Retinal pigment epithelial cell (primary cell): ENCODE results near the gene SUPT5H.

Source experiments
- DNase-seq: peaks from one replicate; pipeline ENCODE4 v3.0.0-alpha.2; 2010; ENCODE audit warnings: low read depth
- H3K4me3 ChIP-seq: 2 replicates; pipeline ENCODE4 v1.5.1; 2011; ENCODE audit warnings: mild to moderate bottlenecking, low read length, control low read depth, moderate library complexity
- TF ChIP-seq, protein P1 (sequence below): conservative IDR thresholded peaks from 2 replicates; pipeline ENCODE4 v1.5.1; 2011; ENCODE audit warnings: low read depth, low read length, control low read depth, inconsistent platforms

SUPT5H gene

DNA sequence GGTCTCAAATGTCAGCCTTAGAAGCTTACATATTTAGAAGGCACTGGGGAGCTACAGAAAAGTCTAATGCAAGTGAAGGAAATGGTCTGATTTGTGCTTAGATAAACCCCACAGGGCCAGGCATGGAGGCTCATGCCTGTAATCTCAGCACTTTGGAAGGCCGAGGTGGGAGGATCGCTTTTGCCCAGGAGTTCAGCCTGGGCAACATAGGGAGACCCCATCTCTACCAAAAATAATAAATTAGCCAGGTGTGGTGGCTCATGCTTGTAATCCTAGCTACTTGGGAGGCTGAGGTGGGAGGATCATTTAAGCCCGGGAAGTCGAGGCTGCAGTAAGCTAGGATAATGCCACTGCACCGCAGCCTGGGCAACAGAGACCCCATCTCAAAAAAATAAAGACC is 50.7 kb downstream of the SUPT5H start:
- no peak overlapping the region for H3K4me3 ChIP-seq
- DNase-seq: no peak
- TF ChIP-seq, protein P1, sequence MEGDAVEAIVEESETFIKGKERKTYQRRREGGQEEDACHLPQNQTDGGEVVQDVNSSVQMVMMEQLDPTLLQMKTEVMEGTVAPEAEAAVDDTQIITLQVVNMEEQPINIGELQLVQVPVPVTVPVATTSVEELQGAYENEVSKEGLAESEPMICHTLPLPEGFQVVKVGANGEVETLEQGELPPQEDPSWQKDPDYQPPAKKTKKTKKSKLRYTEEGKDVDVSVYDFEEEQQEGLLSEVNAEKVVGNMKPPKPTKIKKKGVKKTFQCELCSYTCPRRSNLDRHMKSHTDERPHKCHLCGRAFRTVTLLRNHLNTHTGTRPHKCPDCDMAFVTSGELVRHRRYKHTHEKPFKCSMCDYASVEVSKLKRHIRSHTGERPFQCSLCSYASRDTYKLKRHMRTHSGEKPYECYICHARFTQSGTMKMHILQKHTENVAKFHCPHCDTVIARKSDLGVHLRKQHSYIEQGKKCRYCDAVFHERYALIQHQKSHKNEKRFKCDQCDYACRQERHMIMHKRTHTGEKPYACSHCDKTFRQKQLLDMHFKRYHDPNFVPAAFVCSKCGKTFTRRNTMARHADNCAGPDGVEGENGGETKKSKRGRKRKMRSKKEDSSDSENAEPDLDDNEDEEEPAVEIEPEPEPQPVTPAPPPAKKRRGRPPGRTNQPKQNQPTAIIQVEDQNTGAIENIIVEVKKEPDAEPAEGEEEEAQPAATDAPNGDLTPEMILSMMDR: no peak

GRCh38 chr19:39497701-39497995 is 52.3 kb downstream of the SUPT5H start:
- DNase-seq: no peak
- H3K4me3 ChIP-seq: no peak overlapping the region
- TF ChIP-seq, protein P1: no peak

DNA sequence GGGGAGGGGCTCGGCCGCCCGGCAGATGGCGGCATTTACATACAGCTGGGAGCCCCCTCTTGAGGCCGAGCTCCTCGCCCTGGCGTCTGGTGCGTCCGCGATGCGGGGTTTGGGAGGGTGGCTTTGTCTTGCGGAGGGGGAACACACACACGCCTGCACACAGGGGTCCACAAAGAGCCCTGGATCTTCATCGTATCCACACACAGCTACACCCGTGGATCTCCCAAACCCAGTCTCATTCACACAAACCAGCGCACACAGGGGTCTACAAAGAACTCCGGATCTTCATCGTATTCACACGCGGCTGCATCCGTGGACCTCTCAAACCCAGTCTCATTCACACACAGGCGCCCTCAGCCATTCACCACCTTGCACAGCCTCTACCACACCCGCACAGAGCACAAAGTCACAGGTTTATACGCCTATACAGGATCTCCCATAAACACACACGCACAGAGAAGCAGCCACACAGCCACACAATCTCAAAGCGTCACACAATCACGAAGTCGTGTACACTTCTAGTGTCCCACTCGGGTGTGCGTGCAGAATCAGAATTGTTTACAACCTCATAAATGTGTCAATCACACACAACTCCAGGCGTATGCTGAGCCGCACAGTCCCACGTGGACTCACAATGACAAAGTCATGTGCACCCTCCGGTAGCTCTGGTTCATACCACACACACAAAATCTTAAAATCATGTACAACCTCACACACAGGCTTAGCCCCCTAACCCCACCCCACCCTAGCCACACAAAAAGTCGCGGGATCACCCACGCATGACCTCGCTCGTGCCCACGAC is 52.8 kb downstream of the SUPT5H start:
- TF ChIP-seq, protein P1: peak; percentile 45
- DNase-seq: no peak
- H3K4me3 ChIP-seq: peak overlapping the region; percentile 20

DNA sequence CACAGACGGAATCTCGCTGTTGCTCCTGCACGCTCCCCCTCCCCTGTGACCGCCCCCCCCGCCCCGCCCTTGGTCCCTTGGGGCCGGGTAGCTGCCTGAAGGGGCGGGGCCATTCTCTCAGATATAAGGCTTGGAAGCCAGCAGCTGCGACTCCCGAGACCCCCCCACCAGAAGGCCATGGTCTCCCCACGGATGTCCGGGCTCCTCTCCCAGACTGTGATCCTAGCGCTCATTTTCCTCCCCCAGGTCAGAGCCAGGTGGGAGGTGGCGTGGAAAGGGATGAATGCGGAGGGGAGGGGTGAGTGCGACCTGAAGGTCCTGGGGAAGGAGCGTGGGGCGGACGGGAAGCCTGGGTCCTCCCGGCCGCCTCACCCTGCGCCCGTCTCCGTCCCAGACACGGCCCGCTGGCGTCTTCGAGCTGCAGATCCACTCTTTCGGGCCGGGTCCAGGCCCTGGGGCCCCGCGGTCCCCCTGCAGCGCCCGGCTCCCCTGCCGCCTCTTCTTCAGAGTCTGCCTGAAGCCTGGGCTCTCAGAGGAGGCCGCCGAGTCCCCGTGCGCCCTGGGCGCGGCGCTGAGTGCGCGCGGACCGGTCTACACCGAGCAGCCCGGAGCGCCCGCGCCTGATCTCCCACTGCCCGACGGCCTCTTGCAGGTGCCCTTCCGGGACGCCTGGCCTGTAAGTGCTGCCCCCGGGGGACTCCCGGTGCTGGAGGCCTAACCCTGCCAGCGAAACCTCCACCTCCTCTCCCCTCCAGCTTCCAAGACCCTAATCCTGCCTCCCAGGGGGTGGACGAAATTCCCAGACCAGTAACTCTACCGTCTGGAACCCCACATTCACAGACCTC is 53.6 kb downstream of the SUPT5H start, which contains the start of gene DLL3:
DLL3 (plus strand) TSS at position 150 of the 845 bp plus-strand sequence; CDS start at position 178, 28 bp downstream.
- peak within 1 kb of the TSS; percentile 20 for H3K4me3 ChIP-seq
- TF ChIP-seq, protein P1: no peak
- DNase-seq: no peak

- TF ChIP-seq, protein P1: no peak
Observed at GRCh38 chr19:39499932-39500331, 54.5 kb downstream of the SUPT5H start.

GRCh38 chr19:39500543-39500942 is 55.2 kb downstream of the SUPT5H start:
- H3K4me3 ChIP-seq: no peak overlapping the region
- DNase-seq: no peak
- TF ChIP-seq, protein P1: no peak

More at GRCh38 chr19:39499932-39500331, 54.5 kb downstream of the SUPT5H start:
- no peak overlapping the region for H3K4me3 ChIP-seq
- DNase-seq: no peak
